PC-9 (cell line): ENCODE measurements around the gene SRP14.

Experiments
- CTCF ChIP-seq: fragments of 200-600 bp; sonication (generic); conservative IDR thresholded peaks from 2 replicates; pipeline ENCODE4 v1.6.1; 2017; ENCODE audit warnings: mixed run types, antibody characterized with exemption, mild to moderate bottlenecking, moderate library complexity
- EZH2 ChIP-seq: fragments of 200-600 bp; sonication (generic); IDR thresholded peaks from 2 replicates; pipeline ENCODE4 v1.8.0; 2017; ENCODE audit warnings: antibody characterized with exemption, low read depth

DNA sequence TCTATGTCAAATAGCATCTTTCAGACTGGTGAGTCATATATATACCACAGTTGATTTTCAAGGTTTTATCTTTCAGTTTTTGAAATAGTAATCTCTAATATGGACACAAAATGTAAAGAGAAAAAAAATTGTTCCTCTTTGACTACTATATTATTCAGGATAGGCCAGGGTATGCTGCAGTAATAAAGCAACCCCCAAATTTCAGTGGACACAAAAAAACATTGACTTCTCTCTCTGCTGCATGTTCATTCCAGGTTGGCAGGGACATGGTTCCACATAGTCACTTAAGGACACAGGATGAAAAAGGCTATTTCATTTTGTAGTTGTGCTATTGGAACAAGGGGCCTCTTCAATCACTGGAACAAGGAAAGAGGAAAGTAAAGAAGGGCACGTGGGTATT is 41.1 kb upstream of the SRP14 start:
- TF ChIP-seq CTCF (no peak), EZH2 (no peak)
